H9 (cell line): ENCODE data around the gene PRELID2. TPM values are rescaled to one million over a fixed set of nuclear protein-coding genes. Genes with fewer than 3 reads are reported as not detected.

Experiments
- DNase-seq: peaks from one replicate; pipeline ENCODE4 v3.0.0-alpha.2; 2017
- H2AFZ ChIP-seq: one replicate; pipeline ENCODE4 v1.6.1; 2013; ENCODE audit warnings: mild to moderate bottlenecking, low read length, control low read depth, moderate library complexity
- H2AK5ac ChIP-seq: 2 replicates; pipeline ENCODE4 v1.6.1; 2013; ENCODE audit warnings: low read length, control low read depth, mixed read lengths; ENCODE audit not compliant: insufficient read length
- H2BK120ac ChIP-seq: one replicate; pipeline ENCODE4 v1.6.1; 2013; ENCODE audit warnings: low read depth, mild to moderate bottlenecking, low read length, control low read depth, inconsistent platforms; ENCODE audit not compliant: poor library complexity, severe bottlenecking
- H2BK12ac ChIP-seq: 2 replicates; pipeline ENCODE4 v1.6.1; 2013; ENCODE audit warnings: low read length, control low read depth, mixed read lengths, low read depth; ENCODE audit not compliant: insufficient read length
- H2BK15ac ChIP-seq: 2 replicates; pipeline ENCODE4 v1.6.1; 2013; ENCODE audit warnings: low read depth, low read length, control low read depth
- H2BK20ac ChIP-seq: one replicate; pipeline ENCODE4 v1.6.1; 2013; ENCODE audit warnings: low read depth, mild to moderate bottlenecking, low read length, control low read depth, inconsistent platforms; ENCODE audit not compliant: poor library complexity, severe bottlenecking
- H2BK5ac ChIP-seq: 2 replicates; pipeline ENCODE4 v1.6.1; 2013; ENCODE audit warnings: low read length, control low read depth, mixed read lengths; ENCODE audit not compliant: insufficient read length
- H3K14ac ChIP-seq: 2 replicates; pipeline ENCODE4 v1.6.1; 2013; ENCODE audit warnings: low read length, control low read depth; ENCODE audit not compliant: insufficient read depth
- H3K18ac ChIP-seq: 2 replicates; pipeline ENCODE4 v1.6.1; 2013; ENCODE audit warnings: low read depth, mild to moderate bottlenecking, mixed read lengths, low read length, control low read depth; ENCODE audit not compliant: insufficient read length
- H3K23ac ChIP-seq: 2 replicates; pipeline ENCODE4 v1.6.1; 2013; ENCODE audit warnings: low read length, control low read depth, mixed read lengths, low read depth; ENCODE audit not compliant: insufficient read length
- H3K23me2 ChIP-seq: 2 replicates; pipeline ENCODE4 v1.6.1; 2013; ENCODE audit warnings: low read depth, mild to moderate bottlenecking, mixed read lengths, low read length, control low read depth; ENCODE audit not compliant: insufficient read length, poor library complexity, severe bottlenecking
- H3K27ac ChIP-seq: 2 replicates; pipeline ENCODE4 v1.5.1; 2013; ENCODE audit warnings: low read length, control low read depth, mixed read lengths, low read depth; ENCODE audit not compliant: insufficient read length
- H3K27me3 ChIP-seq: 2 replicates; pipeline ENCODE4 v1.6.1; 2013; ENCODE audit warnings: low read length, control low read depth, inconsistent platforms; ENCODE audit not compliant: insufficient read depth
- H3K4ac ChIP-seq: 2 replicates; pipeline ENCODE4 v1.6.1; 2013; ENCODE audit warnings: low read depth, mild to moderate bottlenecking, control low read depth, inconsistent platforms, low read length, moderate library complexity
- H3K4me1 ChIP-seq: 2 replicates; pipeline ENCODE4 v1.6.1; 2013; ENCODE audit warnings: low read length, control low read depth, inconsistent platforms; ENCODE audit not compliant: insufficient read depth
- H3K4me2 ChIP-seq: 2 replicates; pipeline ENCODE4 v1.6.1; 2013; ENCODE audit warnings: low read length, control low read depth, mixed read lengths; ENCODE audit not compliant: insufficient read length, insufficient read depth
- H3K56ac ChIP-seq: 2 replicates; pipeline ENCODE4 v1.6.1; 2013; ENCODE audit warnings: low read depth, mild to moderate bottlenecking, mixed read lengths, low read length, control low read depth; ENCODE audit not compliant: insufficient read length
- H3K79me1 ChIP-seq: 2 replicates; pipeline ENCODE4 v1.6.1; 2013; ENCODE audit warnings: low read depth, mild to moderate bottlenecking, moderate library complexity, low read length, control low read depth, inconsistent platforms; ENCODE audit not compliant: insufficient read depth, poor library complexity, severe bottlenecking
- H3K79me2 ChIP-seq: 2 replicates; pipeline ENCODE4 v1.6.1; 2013; ENCODE audit warnings: low read length, control low read depth, inconsistent platforms; ENCODE audit not compliant: insufficient read depth
- H3K9ac ChIP-seq: 2 replicates; pipeline ENCODE4 v1.6.1; 2013; ENCODE audit warnings: low read length, control low read depth, mixed read lengths; ENCODE audit not compliant: insufficient read length; ENCODE audit errors: extremely low read depth
- H3K9me3 ChIP-seq: one replicate; pipeline ENCODE4 v1.6.1; 2013; ENCODE audit warnings: low read depth, low read length, inconsistent platforms; ENCODE audit not compliant: control insufficient read depth
- H3T11ph ChIP-seq: one replicate; pipeline ENCODE4 v1.6.1; 2013; ENCODE audit warnings: mild to moderate bottlenecking, low read length, control low read depth, inconsistent platforms
- H4K20me1 ChIP-seq: one replicate; pipeline ENCODE4 v1.6.1; 2013; ENCODE audit not compliant: control insufficient read depth, insufficient read length, insufficient read depth
- H4K5ac ChIP-seq: 2 replicates; pipeline ENCODE4 v1.6.1; 2013; ENCODE audit warnings: low read depth, mild to moderate bottlenecking, mixed read lengths, low read length, control low read depth; ENCODE audit not compliant: insufficient read length
- H4K8ac ChIP-seq: replicated peaks from 2 replicates; pipeline ENCODE4 v1.6.1; 2013; ENCODE audit warnings: low read length, control low read depth, mixed read lengths, low read depth; ENCODE audit not compliant: insufficient read length
- H4K91ac ChIP-seq: 2 replicates; pipeline ENCODE4 v1.6.1; 2013; ENCODE audit warnings: low read depth, mild to moderate bottlenecking, moderate library complexity, mixed read lengths, low read length, control low read depth; ENCODE audit not compliant: insufficient read length
- H3K27ac Mint-ChIP-seq, 3 experiments: 2 replicates in 2 of 3; 3 replicates in 1 of 3; pipeline ENCODE4 v1.8.0; 2020 to 2021; ENCODE audit warnings: mixed read lengths in 3 of 3, mild to moderate bottlenecking in 1 of 3, moderate library complexity in 1 of 3
- H3K27me3 Mint-ChIP-seq: 2 replicates; pipeline ENCODE4 v1.8.0; 2021; ENCODE audit warnings: low read depth, mild to moderate bottlenecking, moderate library complexity, mixed read lengths
- H3K36me3 Mint-ChIP-seq, 3 experiments: 2 replicates in 2 of 3; 3 replicates in 1 of 3; pipeline ENCODE4 v1.8.0; 2020 to 2021; ENCODE audit warnings: low read depth in 3 of 3, mixed read lengths in 3 of 3; ENCODE audit not compliant: insufficient read depth in 1 of 3
- H3K4me1 Mint-ChIP-seq, 2 experiments: 2 replicates each; pipeline ENCODE4 v1.8.0; 2020; ENCODE audit warnings: mixed read lengths in 2 of 2
- H3K4me3 Mint-ChIP-seq, 2 experiments: 2 replicates in 1 of 2; 3 replicates in 1 of 2; pipeline ENCODE4 v1.8.0; 2020 to 2021; ENCODE audit warnings: mild to moderate bottlenecking in 2 of 2, mixed read lengths in 2 of 2, moderate library complexity in 1 of 2
- H3K9me3 Mint-ChIP-seq, 2 experiments: 2 replicates in 1 of 2; 3 replicates in 1 of 2; pipeline ENCODE4 v1.8.0; 2020; ENCODE audit warnings: mild to moderate bottlenecking in 2 of 2, mixed read lengths in 2 of 2, moderate library complexity in 1 of 2
- WGBS: extraction: QIAGEN DNeasy Blood & Tissue Kit; methylation state at CpG from one replicate; pipeline ENCODE4 v1.1.7; 2013; ENCODE audit warnings: missing lambda C conversion rate, low lambda C conversion rate, mixed read lengths; ENCODE audit not compliant: insufficient read length; ENCODE audit errors: extremely low coverage; 5-methylcytosine and 5-hydroxymethylcytosine counted together
- total RNA-seq: library from RNA; stranded (reverse); gene quantifications from 2 replicates; pipeline ENCODE4 v1.2.1, GENCODE V29; 2021
- TF ChIP-seq, protein P1 (sequence below): fragments of 200-600 bp; sonication (generic); conservative IDR thresholded peaks from 3 replicates; pipeline ENCODE4 v1.8.0; 2021; ENCODE audit warnings: antibody characterized with exemption, mild to moderate bottlenecking

PRELID2 gene
- total RNA-seq, 1 experiment from 2014 or later, result 13.2 TPM

DNA sequence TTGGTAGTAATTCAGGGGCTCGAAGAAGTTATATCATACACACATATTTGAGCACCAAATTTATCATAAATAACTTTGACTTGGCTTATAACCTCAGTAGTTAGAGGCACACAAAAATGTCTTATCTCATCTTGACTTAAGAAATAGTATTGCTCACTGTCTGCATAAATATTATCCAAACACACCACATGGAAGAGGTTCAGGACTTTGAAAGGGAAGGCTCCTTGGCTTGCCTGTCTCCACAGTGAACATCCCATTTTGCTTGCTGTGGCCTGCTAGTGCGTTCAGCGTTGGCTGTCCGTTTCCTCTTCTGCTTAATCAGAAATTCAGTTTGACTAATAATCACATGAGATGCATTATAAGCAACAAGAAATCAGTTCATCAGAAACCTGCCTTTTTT, 23.8 kb upstream of the PRELID2 start:
- Mint-ChIP-seq H3K9me3 (no peaks in the 10 kb centered on the region; a peak in 1 of 5 replicates), H3K27ac (no peak overlapping the region), H3K36me3 (no peaks in the 10 kb centered on the region), H3K4me1 (peaks cover 15 to 18% of the 10 kb centered on the region in 2 experiments), H3K27me3 (peaks cover 1% of the 10 kb centered on the region), H3K4me3 (no peak overlapping the region)
- Histone ChIP-seq H3K9ac (no peak overlapping the region), H3K23me2 (peaks cover 4% of the 10 kb centered on the region), H3K9me3 (no peaks in the 10 kb centered on the region), H3K4me1 (peaks cover 5% of the 10 kb centered on the region; the same call in 1 of the 2 replicates), H4K20me1 (no peaks in the 10 kb centered on the region), H3K23ac (no peak overlapping the region), H3K4ac (no peak overlapping the region), H3K27me3 (no peaks in the 10 kb centered on the region), H3K79me1 (no peaks in the 10 kb centered on the region), H2BK5ac (no peak overlapping the region), H3K14ac (no peak overlapping the region), H4K8ac (no peak overlapping the region), H2BK20ac (no peak overlapping the region), H3K18ac (no peak overlapping the region), H2BK120ac (no peak overlapping the region), H2AK5ac (no peak overlapping the region), H3K4me2 (no peak overlapping the region), H2BK12ac (no peak overlapping the region), H3K79me2 (no peaks in the 10 kb centered on the region), H4K91ac (no peak overlapping the region), H3T11ph (no peak overlapping the region), H2BK15ac (no peak overlapping the region), H3K56ac (no peak overlapping the region), H4K5ac (no peak overlapping the region), H3K27ac (no peak overlapping the region), H2AFZ (no peak overlapping the region)
- no peak for DNase-seq
- TF ChIP-seq, protein P1, sequence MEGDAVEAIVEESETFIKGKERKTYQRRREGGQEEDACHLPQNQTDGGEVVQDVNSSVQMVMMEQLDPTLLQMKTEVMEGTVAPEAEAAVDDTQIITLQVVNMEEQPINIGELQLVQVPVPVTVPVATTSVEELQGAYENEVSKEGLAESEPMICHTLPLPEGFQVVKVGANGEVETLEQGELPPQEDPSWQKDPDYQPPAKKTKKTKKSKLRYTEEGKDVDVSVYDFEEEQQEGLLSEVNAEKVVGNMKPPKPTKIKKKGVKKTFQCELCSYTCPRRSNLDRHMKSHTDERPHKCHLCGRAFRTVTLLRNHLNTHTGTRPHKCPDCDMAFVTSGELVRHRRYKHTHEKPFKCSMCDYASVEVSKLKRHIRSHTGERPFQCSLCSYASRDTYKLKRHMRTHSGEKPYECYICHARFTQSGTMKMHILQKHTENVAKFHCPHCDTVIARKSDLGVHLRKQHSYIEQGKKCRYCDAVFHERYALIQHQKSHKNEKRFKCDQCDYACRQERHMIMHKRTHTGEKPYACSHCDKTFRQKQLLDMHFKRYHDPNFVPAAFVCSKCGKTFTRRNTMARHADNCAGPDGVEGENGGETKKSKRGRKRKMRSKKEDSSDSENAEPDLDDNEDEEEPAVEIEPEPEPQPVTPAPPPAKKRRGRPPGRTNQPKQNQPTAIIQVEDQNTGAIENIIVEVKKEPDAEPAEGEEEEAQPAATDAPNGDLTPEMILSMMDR, result no peak
- WGBS, result no CpG with 5 or more reads among the region's 4 CpGs
